Endometrium (tissue), 2 donors: ENCODE results near the gene SEC23A.

Experiments used
- FAIRE-seq: peaks from 2 replicates; lab custom pipeline; 2012; peaks lifted over from hg19 to GRCh38; lab: Jason Lieb, UNC
- donor health status: control.
- donor health status: control.

The SEC23A gene

GRCh38 chr14:38989922-38990546, 113.0 kb downstream of the SEC23A start:
- no peak for FAIRE-seq

- FAIRE-seq: no peak
Measured at GRCh38 chr14:38987781-38988180, 115.3 kb downstream of the SEC23A start.

GRCh38 chr14:38982837-38983236, 120.2 kb downstream of the SEC23A start:
- FAIRE-seq: no peak

- no peak for FAIRE-seq
Measured at GRCh38 chr14:38982278-38982677, 120.8 kb downstream of the SEC23A start.
